Mesendoderm (in vitro differentiated cells): ENCODE data around the gene CDC37L1.

Experiments used
- DNase-seq: peaks from one replicate; pipeline ENCODE4 v3.0.0; 2013
- H2AK5ac ChIP-seq: 2 replicates; pipeline ENCODE4 v1.6.1; 2013; ENCODE audit warnings: low read length, inconsistent platforms
- H2BK120ac ChIP-seq: 2 replicates; pipeline ENCODE4 v1.6.1; 2013; ENCODE audit warnings: low read depth, mild to moderate bottlenecking, low read length, moderate library complexity, mixed read lengths
- H2BK15ac ChIP-seq: replicated peaks from 2 replicates; pipeline ENCODE4 v1.6.1; 2013; ENCODE audit warnings: low read depth, mild to moderate bottlenecking, moderate library complexity
- H2BK5ac ChIP-seq: 2 replicates; pipeline ENCODE4 v1.6.1; 2013; ENCODE audit warnings: low read length, inconsistent platforms
- H3K18ac ChIP-seq: 2 replicates; pipeline ENCODE4 v1.6.1; 2013; ENCODE audit warnings: mild to moderate bottlenecking, low read length, mixed read lengths
- H3K23ac ChIP-seq: one replicate; pipeline ENCODE4 v1.6.1; 2013; ENCODE audit warnings: low read length
- H3K27ac ChIP-seq: 2 replicates; pipeline ENCODE4 v1.5.1; 2013; ENCODE audit warnings: low read depth, mild to moderate bottlenecking, inconsistent platforms, low read length, moderate library complexity
- H3K27me3 ChIP-seq: 2 replicates; pipeline ENCODE4 v1.6.1; 2013; ENCODE audit warnings: low read length, control low read depth, mild to moderate bottlenecking, inconsistent platforms; ENCODE audit not compliant: insufficient read depth, poor library complexity
- H3K36me3 ChIP-seq: 2 replicates; pipeline ENCODE4 v1.6.1; 2013; ENCODE audit warnings: low read length, inconsistent platforms; ENCODE audit not compliant: control insufficient read depth, insufficient read depth
- H3K4ac ChIP-seq: one replicate; pipeline ENCODE4 v1.6.1; 2013; ENCODE audit warnings: low read depth, mild to moderate bottlenecking, low read length, moderate library complexity
- H3K4me1 ChIP-seq: 2 replicates; pipeline ENCODE4 v1.6.1; 2013; ENCODE audit warnings: low read depth, low read length, inconsistent platforms; ENCODE audit not compliant: control insufficient read depth
- H3K4me2 ChIP-seq: 2 replicates; pipeline ENCODE4 v1.6.1; 2013; ENCODE audit warnings: low read length
- H3K4me3 ChIP-seq: 2 replicates; pipeline ENCODE4 v1.5.1; 2013; ENCODE audit warnings: mild to moderate bottlenecking, low read length
- H3K56ac ChIP-seq: one replicate; pipeline ENCODE4 v1.6.1; 2013; ENCODE audit warnings: low read length
- H3K79me1 ChIP-seq: 2 replicates; pipeline ENCODE4 v1.6.1; 2013; ENCODE audit warnings: low read length, inconsistent platforms
- H3K79me2 ChIP-seq: 2 replicates; pipeline ENCODE4 v1.6.1; 2013; ENCODE audit warnings: mild to moderate bottlenecking, low read length; ENCODE audit not compliant: control insufficient read depth, insufficient read depth
- H3K9ac ChIP-seq: 2 replicates; pipeline ENCODE4 v1.6.1; 2013; ENCODE audit warnings: low read length, inconsistent platforms
- H4K5ac ChIP-seq: one replicate; pipeline ENCODE4 v1.6.1; 2013; ENCODE audit warnings: low read length
- H4K8ac ChIP-seq: one replicate; pipeline ENCODE4 v1.6.1; 2013; ENCODE audit warnings: low read depth, mild to moderate bottlenecking, control low read depth, low read length, moderate library complexity
- WGBS: extraction: QIAGEN DNeasy Blood & Tissue Kit; methylation state at CpG from one replicate; pipeline ENCODE4 v1.1.7; 2013; ENCODE audit warnings: low lambda C conversion rate, missing lambda C conversion rate; ENCODE audit not compliant: insufficient coverage; ENCODE audit errors: extremely low coverage; 5-methylcytosine and 5-hydroxymethylcytosine counted together

The CDC37L1 gene

DNA sequence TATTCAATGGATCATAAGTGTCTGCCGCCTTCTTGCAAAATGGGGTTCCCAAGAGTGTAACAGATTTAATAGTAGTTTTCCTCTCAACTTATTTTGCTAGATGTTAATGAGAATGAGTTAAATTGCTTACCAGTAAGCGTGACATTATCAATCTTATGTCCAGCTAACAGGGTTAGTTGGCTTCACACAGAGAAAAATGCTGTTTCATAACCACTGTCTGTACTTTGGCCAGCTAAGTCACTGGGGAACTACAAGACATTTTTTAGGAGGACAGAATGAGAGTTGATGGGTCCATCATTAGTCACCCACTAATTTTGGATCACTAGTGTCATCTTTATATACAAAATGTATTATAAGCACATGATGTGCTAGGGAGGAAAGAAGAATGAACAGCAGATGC lies 1.4 kb downstream of the CDC37L1 start:
- Histone ChIP-seq H2AK5ac (no peak overlapping the region), H3K18ac (no peak overlapping the region), H3K4me1 (no peaks in the 10 kb centered on the region), H3K4me3 (no peak overlapping the region), H4K8ac (no peak overlapping the region), H4K5ac (no peak overlapping the region), H3K27me3 (no peaks in the 10 kb centered on the region), H3K79me2 (peaks cover 22% of the 10 kb centered on the region), H2BK120ac (no peak overlapping the region), H3K4me2 (peak overlapping the region; percentile 94), H3K4ac (no peak overlapping the region), H3K79me1 (peaks cover 10% of the 10 kb centered on the region), H2BK5ac (no peak overlapping the region), H2BK15ac (no peak overlapping the region), H3K36me3 (no peaks in the 10 kb centered on the region), H3K9ac (peak overlapping the region; percentile 92), H3K56ac (no peak overlapping the region), H3K27ac (no peak overlapping the region), H3K23ac (no peak overlapping the region)
- DNase-seq = no peak
- whole genome bisulfite sequencing = no CpG with 5 or more reads among the region's 2 CpGs

DNA sequence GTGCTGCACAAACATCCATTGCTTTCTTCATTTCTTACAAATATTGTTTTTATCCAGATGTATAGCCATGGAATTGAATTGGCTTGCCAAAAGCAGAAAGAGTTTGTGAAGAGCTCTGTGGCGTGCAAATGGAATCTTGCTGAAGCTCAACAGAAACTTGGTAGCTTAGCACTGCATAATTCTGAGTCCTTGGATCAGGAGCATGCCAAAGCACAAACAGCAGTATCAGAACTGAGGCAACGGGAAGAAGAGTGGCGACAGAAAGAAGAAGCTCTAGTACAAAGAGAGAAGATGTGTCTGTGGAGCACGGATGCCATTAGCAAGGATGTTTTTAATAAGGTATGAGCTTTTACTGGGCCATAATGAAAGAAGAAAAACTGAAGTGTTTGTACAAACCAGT lies 5.5 kb downstream of the CDC37L1 start:
- Histone ChIP-seq H2BK120ac (no peak overlapping the region), H3K27ac (no peak overlapping the region), H3K9ac (no peak overlapping the region), H3K4me3 (no peak overlapping the region), H2BK15ac (no peak overlapping the region), H3K4me1 (no peaks in the 10 kb centered on the region), H4K5ac (no peak overlapping the region), H2BK5ac (no peak overlapping the region), H4K8ac (no peak overlapping the region), H3K56ac (peak overlapping the region; percentile 10), H3K79me1 (peaks cover 9% of the 10 kb centered on the region), H3K27me3 (no peaks in the 10 kb centered on the region), H3K23ac (no peak overlapping the region), H3K4me2 (no peak overlapping the region), H3K18ac (peak overlapping the region; percentile 28), H2AK5ac (no peak overlapping the region), H3K36me3 (no peaks in the 10 kb centered on the region), H3K4ac (no peak overlapping the region), H3K79me2 (peaks cover 19% of the 10 kb centered on the region)
- DNase-seq = peak; percentile 54
- no CpG with 5 or more reads among the region's 4 CpGs for WGBS

DNA sequence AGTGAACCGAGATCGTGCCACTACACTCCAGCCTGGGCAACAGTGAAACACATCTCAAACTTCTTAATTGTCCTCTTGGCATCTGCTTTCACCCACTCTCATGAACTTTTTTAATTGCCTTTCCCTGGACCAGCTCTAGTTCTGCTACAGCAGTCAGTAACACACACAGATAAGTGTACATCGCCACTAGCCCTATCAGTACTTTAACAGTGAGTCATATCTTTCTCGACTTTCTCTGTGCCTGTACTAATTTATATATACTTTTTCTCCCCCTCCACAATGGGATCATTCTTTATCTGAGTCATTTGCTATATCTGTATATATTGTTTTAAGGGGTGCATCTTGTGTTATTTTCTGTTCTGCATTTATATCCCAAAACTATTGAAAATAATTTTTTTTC lies 6.7 kb downstream of the CDC37L1 start:
- peaks cover 4% of the 10 kb centered on the region for H3K79me1 ChIP-seq
- no peak overlapping the region for H2BK120ac ChIP-seq
- no peak overlapping the region for H2BK5ac ChIP-seq
- no peaks in the 10 kb centered on the region for H3K36me3 ChIP-seq
- H3K27ac ChIP-seq = no peak overlapping the region
- no peaks in the 10 kb centered on the region for H3K4me1 ChIP-seq
- H3K4ac ChIP-seq = no peak overlapping the region
- H3K9ac ChIP-seq = no peak overlapping the region
- no peak overlapping the region for H4K8ac ChIP-seq
- no peak overlapping the region for H2BK15ac ChIP-seq
- H4K5ac ChIP-seq = no peak overlapping the region
- H3K56ac ChIP-seq = no peak overlapping the region
- no peak overlapping the region for H2AK5ac ChIP-seq
- no peak overlapping the region for H3K23ac ChIP-seq
- peaks cover 7% of the 10 kb centered on the region for H3K79me2 ChIP-seq
- H3K18ac ChIP-seq = no peak overlapping the region
- WGBS = no CpG with 5 or more reads among the region's 4 CpGs
- H3K4me3 ChIP-seq = no peak overlapping the region
- DNase-seq = no peak
- H3K4me2 ChIP-seq = no peak overlapping the region
- no peaks in the 10 kb centered on the region for H3K27me3 ChIP-seq

DNA sequence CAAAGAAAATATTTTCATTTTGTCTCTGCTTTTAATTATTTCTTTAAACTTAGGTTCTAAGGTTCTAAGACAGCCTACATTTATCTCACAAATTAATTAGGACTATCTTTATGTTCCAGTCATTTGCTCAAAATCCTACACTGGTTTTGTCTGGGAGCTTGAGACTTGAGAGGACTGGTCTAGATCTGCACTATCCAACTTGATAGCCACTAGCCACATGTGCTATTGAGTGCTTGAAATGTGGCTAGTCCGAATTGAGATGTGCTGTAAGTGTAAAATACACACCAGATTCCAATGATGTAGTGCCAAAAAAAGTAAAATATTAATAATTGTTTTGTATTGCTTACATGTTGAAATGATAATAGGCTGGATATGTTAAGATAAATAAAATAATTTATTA lies 7.2 kb downstream of the CDC37L1 start:
- Histone ChIP-seq H3K79me2 (peaks cover 4% of the 10 kb centered on the region), H3K18ac (no peak overlapping the region)

DNA sequence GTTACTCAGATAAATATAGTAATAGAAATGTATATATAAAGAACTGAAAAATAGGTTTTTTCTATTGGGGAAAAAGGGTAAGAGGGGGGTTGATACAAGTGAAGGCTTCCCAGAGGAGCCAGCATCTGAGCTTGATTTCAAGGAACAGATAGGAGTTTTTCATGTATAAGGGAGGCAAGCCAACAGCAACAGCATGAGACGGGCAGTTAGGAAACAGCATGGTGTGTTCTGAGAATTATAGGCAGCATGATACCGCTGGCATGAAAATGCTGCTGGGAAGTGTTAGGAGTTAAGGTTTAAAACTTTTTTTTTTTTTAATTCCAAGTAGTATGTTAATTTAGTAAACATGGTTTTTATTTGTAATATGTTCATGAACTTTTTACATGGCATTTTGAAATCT lies 9.7 kb downstream of the CDC37L1 start:
- Histone ChIP-seq H3K79me2 (no peaks in the 10 kb centered on the region), H3K36me3 (no peaks in the 10 kb centered on the region), H3K27me3 (no peaks in the 10 kb centered on the region), H3K56ac (no peak overlapping the region), H3K4ac (no peak overlapping the region), H3K4me2 (no peak overlapping the region), H3K79me1 (no peaks in the 10 kb centered on the region), H3K9ac (no peak overlapping the region), H3K4me3 (no peak overlapping the region), H3K4me1 (no peaks in the 10 kb centered on the region), H2BK120ac (no peak overlapping the region), H4K5ac (no peak overlapping the region), H3K27ac (no peak overlapping the region), H4K8ac (no peak overlapping the region), H3K18ac (no peak overlapping the region), H2BK5ac (no peak overlapping the region), H2AK5ac (no peak overlapping the region), H2BK15ac (no peak overlapping the region), H3K23ac (no peak overlapping the region)
- WGBS = no CpG with 5 or more reads among the region's 2 CpGs
- DNase-seq = no peak

More for the DNA sequence above, 7.2 kb downstream of the CDC37L1 start:
- Histone ChIP-seq H2BK5ac (no peak overlapping the region), H2BK15ac (no peak overlapping the region), H2AK5ac (no peak overlapping the region), H2BK120ac (no peak overlapping the region), H3K4me2 (no peak overlapping the region), H3K36me3 (no peaks in the 10 kb centered on the region), H3K9ac (no peak overlapping the region), H3K4me1 (no peaks in the 10 kb centered on the region), H3K23ac (no peak overlapping the region), H3K4ac (no peak overlapping the region), H4K8ac (no peak overlapping the region), H3K56ac (no peak overlapping the region), H3K4me3 (no peak overlapping the region), H3K27me3 (no peaks in the 10 kb centered on the region), H3K27ac (no peak overlapping the region), H4K5ac (no peak overlapping the region), H3K79me1 (peaks cover 4% of the 10 kb centered on the region)
- WGBS = no CpG with 5 or more reads among the region's 1 CpG
- DNase-seq = no peak

DNA sequence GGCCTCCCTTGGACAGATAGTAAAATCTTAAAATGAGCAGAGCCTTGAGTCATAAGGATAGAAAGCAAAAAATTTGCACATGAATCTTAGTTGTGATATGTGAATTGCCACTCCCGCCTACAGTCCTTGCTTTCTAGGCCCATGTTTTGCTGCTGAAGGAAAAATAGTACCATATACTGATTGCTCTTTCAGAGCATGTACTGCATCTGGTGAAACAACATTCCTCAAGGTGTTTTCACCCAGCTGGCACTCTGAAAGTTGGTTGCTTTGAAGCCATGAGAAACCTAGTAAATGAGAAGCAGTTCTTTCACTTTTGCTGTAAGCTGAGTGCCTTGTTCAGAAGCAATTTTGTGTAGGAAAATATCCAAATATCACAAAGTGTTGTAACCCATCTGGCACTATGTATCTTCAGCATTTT lies 10.3 kb downstream of the CDC37L1 start:
- no peaks in the 10 kb centered on the region for H3K4me1 ChIP-seq
- H3K27ac ChIP-seq = no peak overlapping the region
- H4K5ac ChIP-seq = no peak overlapping the region
- H2AK5ac ChIP-seq = no peak overlapping the region
- H3K79me1 ChIP-seq = no peaks in the 10 kb centered on the region
- H3K36me3 ChIP-seq = no peaks in the 10 kb centered on the region
- no peak overlapping the region for H3K4me3 ChIP-seq
- H3K27me3 ChIP-seq = no peaks in the 10 kb centered on the region
- no peak overlapping the region for H3K23ac ChIP-seq
- H4K8ac ChIP-seq = no peak overlapping the region
- H2BK15ac ChIP-seq = no peak overlapping the region
- no peak overlapping the region for H3K4ac ChIP-seq
- no CpG with 5 or more reads among the region's 1 CpG for WGBS
- DNase-seq = no peak
- no peak overlapping the region for H3K18ac ChIP-seq
- no peak overlapping the region for H2BK120ac ChIP-seq
- no peak overlapping the region for H3K56ac ChIP-seq
- no peaks in the 10 kb centered on the region for H3K79me2 ChIP-seq
- H3K9ac ChIP-seq = no peak overlapping the region
- H3K4me2 ChIP-seq = no peak overlapping the region
- H2BK5ac ChIP-seq = no peak overlapping the region
